ENCODE results near the gene MSI2. TPM values are rescaled to one million over a fixed set of nuclear protein-coding genes. Genes with fewer than 3 reads are reported as not detected.

MSI2 gene
- total RNA-seq, 2 donors from 2014 or later: 30.1 to 41.1 TPM

GRCh38 chr17:57465610-57466009 is 209.3 kb downstream of the MSI2 start:
- TF ChIP-seq, protein P1, sequence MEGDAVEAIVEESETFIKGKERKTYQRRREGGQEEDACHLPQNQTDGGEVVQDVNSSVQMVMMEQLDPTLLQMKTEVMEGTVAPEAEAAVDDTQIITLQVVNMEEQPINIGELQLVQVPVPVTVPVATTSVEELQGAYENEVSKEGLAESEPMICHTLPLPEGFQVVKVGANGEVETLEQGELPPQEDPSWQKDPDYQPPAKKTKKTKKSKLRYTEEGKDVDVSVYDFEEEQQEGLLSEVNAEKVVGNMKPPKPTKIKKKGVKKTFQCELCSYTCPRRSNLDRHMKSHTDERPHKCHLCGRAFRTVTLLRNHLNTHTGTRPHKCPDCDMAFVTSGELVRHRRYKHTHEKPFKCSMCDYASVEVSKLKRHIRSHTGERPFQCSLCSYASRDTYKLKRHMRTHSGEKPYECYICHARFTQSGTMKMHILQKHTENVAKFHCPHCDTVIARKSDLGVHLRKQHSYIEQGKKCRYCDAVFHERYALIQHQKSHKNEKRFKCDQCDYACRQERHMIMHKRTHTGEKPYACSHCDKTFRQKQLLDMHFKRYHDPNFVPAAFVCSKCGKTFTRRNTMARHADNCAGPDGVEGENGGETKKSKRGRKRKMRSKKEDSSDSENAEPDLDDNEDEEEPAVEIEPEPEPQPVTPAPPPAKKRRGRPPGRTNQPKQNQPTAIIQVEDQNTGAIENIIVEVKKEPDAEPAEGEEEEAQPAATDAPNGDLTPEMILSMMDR (IDR thresholded peaks at IDR 0.05): no peak

GRCh38 chr17:57466017-57466471 is 209.7 kb downstream of the MSI2 start:
- H3K27me3 ChIP-seq: no peaks in the 10 kb centered on the region
- peaks cover 0 to 30% of the 10 kb centered on the region in 2 donors for H3K4me1 ChIP-seq
- H3K36me3 ChIP-seq: no peaks in the 10 kb centered on the region
- no peak for DNase-seq (ENCODE audit: low spot score)
- H3K27ac ChIP-seq: no peak overlapping the region
- no peak overlapping the region for H3K4me3 ChIP-seq
- TF ChIP-seq, protein P1 (IDR thresholded peaks at IDR 0.05): no peak
- H3K9me3 ChIP-seq: no peaks in the 10 kb centered on the region

More at GRCh38 chr17:57465610-57466009, 209.3 kb downstream of the MSI2 start:
- no peak overlapping the region for H3K4me3 ChIP-seq
- H3K27me3 ChIP-seq: no peaks in the 10 kb centered on the region
- no peak overlapping the region for H3K27ac ChIP-seq
- DNase-seq (ENCODE audit: low spot score): no peak
- H3K4me1 ChIP-seq: peaks cover 0 to 30% of the 10 kb centered on the region in 2 donors
- no peaks in the 10 kb centered on the region for H3K9me3 ChIP-seq
- H3K36me3 ChIP-seq: no peaks in the 10 kb centered on the region

- H3K27ac ChIP-seq: no peak overlapping the region
Observed at GRCh38 chr17:57466521-57466920, 210.2 kb downstream of the MSI2 start.

GRCh38 chr17:57467226-57467625 is 210.9 kb downstream of the MSI2 start:
- no peak overlapping the region for H3K4me3 ChIP-seq
- no peak overlapping the region for H3K27ac ChIP-seq
- H3K9me3 ChIP-seq: no peaks in the 10 kb centered on the region
- H3K36me3 ChIP-seq: no peaks in the 10 kb centered on the region
- DNase-seq (ENCODE audit: low spot score): no peak
- peaks cover 0 to 33% of the 10 kb centered on the region in 2 donors for H3K4me1 ChIP-seq
- no peaks in the 10 kb centered on the region for H3K27me3 ChIP-seq
- TF ChIP-seq, protein P1 (IDR thresholded peaks at IDR 0.05): no peak

More at GRCh38 chr17:57466521-57466920, 210.2 kb downstream of the MSI2 start:
- Histone ChIP-seq H3K4me1 (peaks cover 0 to 32% of the 10 kb centered on the region in 2 donors), H3K9me3 (no peaks in the 10 kb centered on the region), H3K27me3 (no peaks in the 10 kb centered on the region), H3K4me3 (no peak overlapping the region), H3K36me3 (no peaks in the 10 kb centered on the region)
- TF ChIP-seq, protein P1 (IDR thresholded peaks at IDR 0.05): no peak
- no peak for DNase-seq (ENCODE audit: low spot score)

DNA sequence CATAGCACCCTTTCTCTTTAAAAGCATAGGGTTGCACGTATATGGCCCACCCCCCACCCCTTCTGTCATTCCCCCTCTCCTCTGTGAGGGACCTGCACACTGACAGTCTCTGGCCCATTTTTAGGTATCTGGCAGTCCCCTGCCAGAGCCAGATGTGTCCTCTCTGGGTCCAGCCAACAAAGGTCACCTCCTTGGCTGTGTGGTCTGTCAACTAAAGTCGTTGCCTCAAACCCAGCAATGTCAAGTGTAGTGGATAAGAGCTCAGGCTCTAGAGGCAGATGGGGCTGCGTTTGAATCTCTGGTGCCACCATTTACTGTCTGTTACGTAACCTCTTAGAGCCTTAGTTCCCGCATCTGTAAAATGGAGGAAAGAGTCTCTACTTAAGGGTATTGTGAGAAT is 211.5 kb downstream of the MSI2 start:
- DNase-seq (ENCODE audit: low spot score): no peak
- no peak overlapping the region for H3K27ac ChIP-seq
- no peaks in the 10 kb centered on the region for H3K27me3 ChIP-seq
- TF ChIP-seq, protein P1 (IDR thresholded peaks at IDR 0.05): no peak
- H3K4me3 ChIP-seq: no peak overlapping the region
- no peaks in the 10 kb centered on the region for H3K36me3 ChIP-seq
- H3K4me1 ChIP-seq: peaks cover 0 to 34% of the 10 kb centered on the region in 2 donors
- no peaks in the 10 kb centered on the region for H3K9me3 ChIP-seq

Measured in right atrium auricular region (tissue), 2 donors.